CD4-positive, alpha-beta T cell (primary cell): ENCODE measurements around the gene NSD2. TPM values are rescaled to one million over a fixed set of nuclear protein-coding genes. Genes with fewer than 3 reads are reported as not detected.

Source experiments
- ATAC-seq: fragments of 200-7000 bp; cut with Tn5 transposase; one replicate; pipeline ENCODE4 v1.10.0; 2022; ENCODE audit warnings: mild to moderate bottlenecking; ENCODE audit not compliant: poor library complexity
- CTCF ChIA-PET: fragments of 350-600 bp; sonication (Branson Sonifier 250); formaldehyde crosslinking; loops from one replicate; lab custom pipeline; 2021; ENCODE audit warnings: antibody characterized with exemption, inconsistent platforms; lab: Charles Lee
- POLR2A ChIA-PET: fragments of 350-600 bp; sonication (Branson Sonifier 250); formaldehyde crosslinking; loops from one replicate; lab custom pipeline; 2021; ENCODE audit warnings: antibody characterized with exemption, inconsistent platforms; lab: Charles Lee
- DNase-seq, 14 experiments: peaks; one replicate each; pipeline ENCODE4 v3.0.0-alpha.2; 2013 to 2020; ENCODE audit warnings: mixed read lengths in 2 of 14
- H3K27ac ChIP-seq, 2 donors: one replicate each; pipeline versions ENCODE4 v1.5.1 to v1.7.0; 2013; ENCODE audit warnings: low read length in 2 of 2, low read depth in 1 of 2, mild to moderate bottlenecking in 1 of 2
- H3K27me3 ChIP-seq, 2 experiments: 1 replicate in 1 of 2; 2 replicates in 1 of 2; pipeline versions ENCODE4 v1.6.1 to v1.7.0; 2013; ENCODE audit warnings: low read length in 2 of 2, control low read depth in 1 of 2, mild to moderate bottlenecking in 1 of 2, moderate library complexity in 1 of 2; ENCODE audit not compliant: insufficient read depth in 2 of 2, control insufficient read depth in 1 of 2
- H3K36me3 ChIP-seq: one replicate; pipeline ENCODE4 v1.6.1; 2013; ENCODE audit warnings: low read length, control low read depth; ENCODE audit not compliant: insufficient read depth
- H3K4me1 ChIP-seq: one replicate; pipeline ENCODE4 v1.6.1; 2013; ENCODE audit warnings: low read length, control low read depth; ENCODE audit not compliant: insufficient read depth
- H3K4me3 ChIP-seq: one replicate; pipeline ENCODE4 v1.5.1; 2013; ENCODE audit warnings: mild to moderate bottlenecking, low read length, moderate library complexity
- H3K9me3 ChIP-seq, 2 experiments: 1 replicate in 1 of 2; 2 replicates in 1 of 2; pipeline versions ENCODE4 v1.6.1 to v1.7.0; 2013; ENCODE audit warnings: low read length in 2 of 2, mild to moderate bottlenecking in 2 of 2, control low read depth in 1 of 2, moderate library complexity in 1 of 2; ENCODE audit not compliant: control insufficient read depth in 1 of 2, insufficient read depth in 1 of 2
- H3K27ac Mint-ChIP-seq: one replicate; pipeline ENCODE4 v1.8.0; 2020; ENCODE audit warnings: mixed read lengths
- H3K27me3 Mint-ChIP-seq: one replicate; pipeline ENCODE4 v1.8.0; 2021; ENCODE audit warnings: mixed read lengths
- H3K36me3 Mint-ChIP-seq: one replicate; pipeline ENCODE4 v1.8.0; 2021; ENCODE audit warnings: low read depth, mixed read lengths
- H3K4me1 Mint-ChIP-seq: one replicate; pipeline ENCODE4 v1.8.0; 2021; ENCODE audit warnings: low read depth, mixed read lengths
- H3K4me3 Mint-ChIP-seq: one replicate; pipeline ENCODE4 v1.8.0; 2020; ENCODE audit warnings: mild to moderate bottlenecking, mixed read lengths
- H3K9me3 Mint-ChIP-seq: one replicate; pipeline ENCODE4 v1.8.0; 2020; ENCODE audit warnings: mixed read lengths
- CTCF ChIP-seq: fragments of 200-600 bp; IDR thresholded peaks from one replicate; pipeline ENCODE4 v1.8.0; 2022; ENCODE audit warnings: antibody characterized with exemption, mild to moderate bottlenecking
- intact Hi-C, 2 experiments: fragments of 100-400 bp; cut with DNase I in 1 of 2; cut with micrococcal nuclease in 1 of 2; formaldehyde crosslinking; loops; one replicate each; pipeline versions ENCODE4 v1.15.1 to v1.9.0; 2023 to 2025; cut with DNase I, micrococcal nuclease
- total RNA-seq, 174 experiments: library from RNA in 2 of 174; stranded (reverse) in 2 of 174; gene quantifications; one replicate each; pipeline ENCODE4 v1.2.3 and lab custom pipeline; 2021 to 2026

The NSD2 gene
- total RNA-seq, 2 experiments from 2014 or later, result 42.4 to 45.8 TPM

- Mint-ChIP-seq H3K9me3 (no peaks in the 10 kb centered on the region), H3K36me3 (peaks cover 65% of the 10 kb centered on the region), H3K27ac (no peak overlapping the region), H3K4me1 (no peaks in the 10 kb centered on the region), H3K27me3 (no peaks in the 10 kb centered on the region), H3K4me3 (no peak overlapping the region)
- Histone ChIP-seq H3K9me3 (no peaks in the 10 kb centered on the region), H3K27ac (no peak overlapping the region), H3K27me3 (no peaks in the 10 kb centered on the region), H3K36me3 (peaks cover 86% of the 10 kb centered on the region), H3K4me3 (no peak overlapping the region), H3K4me1 (no peaks in the 10 kb centered on the region)
- intact Hi-C loops, result no loop called here
- CTCF ChIA-PET, result no interaction called here
- TF ChIP-seq CTCF, result no peak
- DNase-seq, result no peak
- POLR2A ChIA-PET, result no interaction called here
- ATAC-seq, result no peak
Observed at GRCh38 chr4:1987296-1987695, 116.1 kb downstream of the NSD2 start.

DNA sequence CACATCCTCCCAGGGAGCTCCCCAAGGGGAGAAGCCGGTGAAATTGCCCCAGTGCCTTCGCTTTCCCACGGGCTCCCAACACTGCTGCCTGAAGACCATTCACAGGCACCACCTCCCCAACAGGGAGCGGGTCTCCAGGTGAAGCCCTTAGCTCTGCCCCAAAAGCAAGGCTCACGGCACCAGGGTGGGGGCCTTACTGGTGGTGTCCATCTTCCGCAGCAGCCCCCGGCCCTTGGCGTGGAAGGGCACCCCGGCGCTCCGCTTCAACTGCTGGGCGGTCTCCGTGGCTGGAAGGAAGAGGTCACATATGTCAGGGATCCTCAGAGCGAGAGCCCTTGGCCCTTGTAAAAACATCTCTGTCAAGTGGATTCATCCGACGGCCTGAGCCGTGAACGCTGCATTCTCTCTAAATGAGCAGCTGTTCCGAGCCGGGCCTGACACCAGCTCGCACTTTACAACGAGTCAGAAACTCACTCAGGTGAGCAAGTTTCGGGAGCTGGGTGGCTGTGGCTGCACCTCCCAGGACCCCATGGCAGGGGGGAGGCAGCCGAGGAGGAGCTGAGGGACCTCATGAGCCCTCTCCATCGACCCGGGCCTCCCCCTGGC, 116.6 kb downstream of the NSD2 start:
- Mint-ChIP-seq H3K36me3 (peaks cover 60% of the 10 kb centered on the region), H3K27me3 (no peaks in the 10 kb centered on the region), H3K9me3 (no peaks in the 10 kb centered on the region), H3K4me3 (no peak overlapping the region), H3K27ac (no peak overlapping the region), H3K4me1 (no peaks in the 10 kb centered on the region)
- Histone ChIP-seq H3K27ac (no peak overlapping the region), H3K27me3 (no peaks in the 10 kb centered on the region), H3K36me3 (peaks cover 81% of the 10 kb centered on the region), H3K9me3 (no peaks in the 10 kb centered on the region), H3K4me1 (no peaks in the 10 kb centered on the region), H3K4me3 (no peak overlapping the region)
- ChIA-PET CTCF (no interaction called here), POLR2A (no interaction called here)
- ATAC-seq, result no peak
- DNase-seq, result no peak
- no peak for TF ChIP-seq CTCF
- intact Hi-C loops, result no loop called here

- Histone ChIP-seq H3K9me3 (no peaks in the 10 kb centered on the region), H3K36me3 (peaks cover 76% of the 10 kb centered on the region), H3K4me1 (no peaks in the 10 kb centered on the region), H3K4me3 (no peak overlapping the region), H3K27ac (no peak overlapping the region), H3K27me3 (no peaks in the 10 kb centered on the region)
- Mint-ChIP-seq H3K4me3 (no peak overlapping the region), H3K4me1 (no peaks in the 10 kb centered on the region), H3K27me3 (no peaks in the 10 kb centered on the region), H3K9me3 (no peaks in the 10 kb centered on the region), H3K36me3 (peaks cover 56% of the 10 kb centered on the region), H3K27ac (no peak overlapping the region)
- ATAC-seq (no peak), DNase-seq (no peak)
- POLR2A ChIA-PET, result no interaction called here
- intact Hi-C loops, result no loop called here
- CTCF ChIA-PET, result no interaction called here
- no peak for TF ChIP-seq CTCF
Observed at GRCh38 chr4:1988327-1988724, 117.1 kb downstream of the NSD2 start.
